Adrenal gland (tissue), 12 donors: Measurements from ENCODE around the gene SLC22A7. TPM values are rescaled to one million over a fixed set of nuclear protein-coding genes. Genes with fewer than 3 reads are reported as not detected.
A peak's percentile ranks its signal among the peaks of the same experiment; 100 is the strongest.
"Not testable (repeated sequence)": the region's sequence is repeated elsewhere in the genome, so short reads cannot be mapped to it uniquely, and the experiment has no call there.

Experiments
- DNase-seq, 7 donors: peaks; one replicate each; pipeline ENCODE4 v3.0.0-alpha.2; 2019 to 2020
- H3K27ac ChIP-seq, 5 donors: fragments of 200-600 bp; sonication (generic) in 4 of 5; 1 replicate in 3 of 5; 2 replicates in 2 of 5; pipeline versions ENCODE4 v1.5.1 to v1.8.0; 2016 to 2020; ENCODE audit warnings: mild to moderate bottlenecking in 1 of 5
- H3K27me3 ChIP-seq: fragments of 200-600 bp; 2 replicates; pipeline ENCODE4 v1.8.0; 2021
- H3K36me3 ChIP-seq, 2 donors: fragments of 200-600 bp; replicated peaks in 1 of 2; 1 replicate in 1 of 2; 2 replicates in 1 of 2; pipeline versions ENCODE4 v1.5.1 to v1.8.0; 2018 to 2022
- H3K4me1 ChIP-seq, 2 donors: fragments of 200-600 bp; replicated peaks in 1 of 2; 1 replicate in 1 of 2; 2 replicates in 1 of 2; pipeline versions ENCODE4 v1.5.1 to v1.8.0; 2018 to 2021
- H3K4me3 ChIP-seq, 4 donors: fragments of 200-600 bp; sonication (generic) in 3 of 4; one replicate each; pipeline ENCODE4 v1.5.1; 2016 to 2018
- H3K9me3 ChIP-seq, 3 donors: fragments of 200-600 bp; sonication (generic) in 1 of 3; replicated peaks in 1 of 3; 1 replicate in 2 of 3; 2 replicates in 1 of 3; pipeline versions ENCODE4 v1.5.1 to v1.8.0; 2016 to 2021
- CTCF ChIP-seq, 6 experiments: fragments of 450-650 bp in 4 of 6; fragments of 200-600 bp in 2 of 6; sonication (generic) in 1 of 6; IDR thresholded peaks; 1 replicate in 5 of 6; 2 replicates in 1 of 6; pipeline versions ENCODE4 v1.5.1 to v1.8.0; 2016 to 2021; ENCODE audit warnings: antibody characterized with exemption in 6 of 6, mild to moderate bottlenecking in 2 of 6, moderate library complexity in 1 of 6
- POLR2A ChIP-seq, 2 donors: fragments of 450-650 bp; IDR thresholded peaks; one replicate each; pipeline ENCODE4 v1.6.1; 2017; ENCODE audit warnings: antibody characterized with exemption in 2 of 2, mild to moderate bottlenecking in 2 of 2, moderate library complexity in 1 of 2
- WGBS, 4 donors: extraction: QIAGEN DNeasy Blood & Tissue Kit in 2 of 4; methylation state at CpG; one replicate each; pipeline versions ENCODE4 v1.1.5 to v1.1.7; 2013 to 2017; 5-methylcytosine and 5-hydroxymethylcytosine counted together
- intact Hi-C, 2 donors: fragments of 100-400 bp; cut with DNase I; formaldehyde crosslinking; loops; one replicate each; pipeline versions ENCODE4 v1.14.1 to v1.15.0; 2022 to 2023
- polyA plus RNA-seq, 3 donors: library from polyadenylated mRNA; stranded (reverse); fragments of 200-250 nt in 2 of 3; fragments of 350-450 nt in 1 of 3; fragmentation: Illumina TruSeq in 1 of 3; extraction: RNeasy Lipid Tissue Mini Kit (QIAGEN cat#74804) in 1 of 3; gene quantifications; one replicate each; pipeline ENCODE4 v1.2.3, GENCODE V29; 2013 to 2014
- total RNA-seq, 9 donors: library from RNA; depleted of rRNA in 4 of 9; stranded (reverse); fragments of >200 nt in 4 of 9; fragments of 120-200 nt in 1 of 9; fragmentation: NEBNext Ultra II Directional in 1 of 9; extraction: Animal tissue kit (Norgen Biotek cat#: 25700) in 1 of 9; gene quantifications; one replicate each; pipeline versions ENCODE4 v1.1.0 to v1.2.4, GENCODE V29; 2013 to 2023
- donor health status: healthy with polysubstance abuse.
- donor health status: Bipolar disorder and iron deficiency.
- donor health status: DM: yes; HTN: yes; CAD: no.
- donor health status: DM: no; HTN: no; CAD: no.
- donor health status: DM: no; HTN: no; CAD: no.
- donor health status: DM: yes; HTN: yes; CAD: no.

The SLC22A7 gene
- total and polyA plus RNA-seq, 12 donors = 0.14 TPM; not detected in 11

- H3K36me3 ChIP-seq = no peaks in the 10 kb centered on the region
- H3K27ac ChIP-seq = no peak overlapping the region
- H3K4me1 ChIP-seq = no peaks in the 10 kb centered on the region
- peak in 1 of 7 donors; percentile 33 for DNase-seq
- no peaks in the 10 kb centered on the region for H3K27me3 ChIP-seq
- intact Hi-C loops = no loop called here
- no peaks in the 10 kb centered on the region for H3K9me3 ChIP-seq
- no peak overlapping the region for H3K4me3 ChIP-seq
- TF ChIP-seq POLR2A (IDR thresholded peaks at IDR 0.05) = no peak
- TF ChIP-seq CTCF (IDR thresholded peaks at IDR 0.05) = no peak
- 83 to 90% (median 87%) methylated on average over 14 to 15 of the region's 15 CpGs for WGBS, 4 donors
Observed at GRCh38 chr6:43301081-43301870, 3.2 kb downstream of the SLC22A7 start.

GRCh38 chr6:43302126-43302525 lies 4.1 kb downstream of the SLC22A7 start:
- Histone ChIP-seq H3K4me1 (no peaks in the 10 kb centered on the region), H3K27me3 (no peaks in the 10 kb centered on the region), H3K9me3 (no peaks in the 10 kb centered on the region), H3K36me3 (no peaks in the 10 kb centered on the region), H3K4me3 (no peak overlapping the region), H3K27ac (no peak overlapping the region)
- peak in 1 of 7 donors; percentile 35 for DNase-seq
- intact Hi-C loops = no loop called here
- TF ChIP-seq POLR2A (IDR thresholded peaks at IDR 0.05) (no peak), CTCF (IDR thresholded peaks at IDR 0.05) (no peak)
- WGBS, 4 donors = 87 to 90% (median 89%) methylated on average over 13 to 19 of the region's 19 CpGs

GRCh38 chr6:43303006-43303405 lies 4.9 kb downstream of the SLC22A7 start:
- H3K36me3 ChIP-seq, H3K9me3 ChIP-seq, H3K4me1 ChIP-seq, H3K27me3 ChIP-seq, H3K27ac ChIP-seq, H3K4me3 ChIP-seq, intact Hi-C loops: not testable (repeated sequence)
- 61 to 69% (median 63%) methylated on average over 9 to 11 of the region's 11 CpGs for WGBS, 4 donors
- DNase-seq = peak in 1 of 7 donors; percentile 43

- intact Hi-C loops = no loop called here
Observed at GRCh38 chr6:43303751-43304331, 5.8 kb downstream of the SLC22A7 start.

More at GRCh38 chr6:43303751-43304331, 5.8 kb downstream of the SLC22A7 start:
- no peak for TF ChIP-seq CTCF (IDR thresholded peaks at IDR 0.05)
- no peak for TF ChIP-seq POLR2A (IDR thresholded peaks at IDR 0.05)
- 87 to 93% (median 90%) methylated on average over 3 to 8 of the region's 8 CpGs for WGBS, 4 donors
- H3K4me3 ChIP-seq = no peak overlapping the region
- peak in 1 of 7 donors; percentile 25 for DNase-seq
- H3K36me3 ChIP-seq = no peaks in the 10 kb centered on the region
- no peak overlapping the region for H3K27ac ChIP-seq
- H3K4me1 ChIP-seq = peaks cover 0 to 6% of the 10 kb centered on the region in 2 donors
- H3K27me3 ChIP-seq = no peaks in the 10 kb centered on the region
- no peaks in the 10 kb centered on the region for H3K9me3 ChIP-seq
